Measurements from ENCODE around the gene FBXO28. TPM values are rescaled to one million over a fixed set of nuclear protein-coding genes. Genes with fewer than 3 reads are reported as not detected.

The FBXO28 gene
- total RNA-seq, 2 donors from 2014 or later, result 26.2 to 29.5 TPM

DNA sequence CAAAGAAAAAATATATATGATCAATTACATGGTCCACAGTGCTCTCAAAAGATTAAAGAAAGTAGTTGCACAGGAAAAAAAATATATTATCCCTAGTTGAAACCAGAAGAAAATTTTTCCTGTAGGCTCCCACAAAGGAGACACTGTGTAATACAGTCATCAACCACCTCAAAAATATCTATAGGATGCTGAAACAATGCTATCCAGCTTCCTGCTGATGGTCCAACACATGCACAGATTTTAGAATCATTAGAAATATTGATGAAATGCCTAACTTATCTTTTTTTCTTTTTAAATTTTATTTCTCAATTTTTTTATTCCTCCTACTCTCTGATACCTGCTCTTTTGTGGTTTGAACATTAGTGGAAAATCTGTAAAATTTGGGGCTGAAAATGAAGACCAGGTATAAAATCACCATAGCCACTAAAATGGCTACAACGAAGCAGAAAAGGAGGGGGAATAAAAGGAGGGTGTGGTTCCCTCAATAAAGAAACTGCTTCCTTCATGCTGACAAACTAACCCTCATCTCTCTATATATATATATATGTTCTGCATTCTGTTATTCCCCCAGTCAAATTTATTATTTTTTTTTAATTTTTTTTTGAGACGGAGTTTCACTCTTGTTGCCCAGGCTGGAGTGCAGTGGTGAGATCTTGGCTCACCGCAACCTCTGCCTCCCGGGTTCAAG is 28.3 kb upstream of the FBXO28 start:
- no peak for ATAC-seq (replicated peaks)
- H3K4me1 Mint-ChIP-seq, result no peaks in the 10 kb centered on the region
- H3K36me3 Mint-ChIP-seq (ENCODE audit: low read depth), result no peaks in the 10 kb centered on the region

DNA sequence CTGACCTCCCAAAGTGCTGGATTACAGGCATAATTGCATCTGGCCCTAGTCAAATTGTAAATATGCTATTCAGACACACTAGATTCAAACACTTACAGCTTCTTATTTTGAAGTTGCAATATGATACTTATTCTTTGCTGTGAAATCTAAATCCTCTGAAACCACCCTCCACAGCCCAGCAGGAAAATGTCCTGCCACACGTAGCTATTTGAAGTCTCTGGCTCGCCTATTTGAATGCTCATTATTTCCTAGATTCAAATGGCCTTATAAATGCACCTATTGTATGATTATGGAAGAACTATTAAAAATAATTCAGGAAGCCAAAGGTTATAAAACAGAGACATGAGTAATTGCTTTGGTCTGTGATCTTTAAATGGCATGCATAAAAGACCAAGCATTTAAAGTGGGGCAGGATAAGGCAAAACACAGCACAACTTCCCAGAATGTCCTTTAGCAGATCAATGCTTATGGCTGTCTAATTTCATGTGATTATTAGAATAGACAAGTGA is 26.6 kb upstream of the FBXO28 start:
- Mint-ChIP-seq H3K4me1 (no peaks in the 10 kb centered on the region), H3K36me3 (ENCODE audit: low read depth) (no peaks in the 10 kb centered on the region), H3K27me3 (peaks cover 27% of the 10 kb centered on the region), H3K27ac (no peak overlapping the region), H3K4me3 (no peak overlapping the region), H3K9me3 (no peaks in the 10 kb centered on the region)
- no peak for ATAC-seq (replicated peaks)

More for the DNA sequence above, 28.3 kb upstream of the FBXO28 start:
- Mint-ChIP-seq H3K27me3 (peaks cover 27% of the 10 kb centered on the region), H3K9me3 (no peaks in the 10 kb centered on the region), H3K27ac (no peak overlapping the region), H3K4me3 (no peak overlapping the region)

DNA sequence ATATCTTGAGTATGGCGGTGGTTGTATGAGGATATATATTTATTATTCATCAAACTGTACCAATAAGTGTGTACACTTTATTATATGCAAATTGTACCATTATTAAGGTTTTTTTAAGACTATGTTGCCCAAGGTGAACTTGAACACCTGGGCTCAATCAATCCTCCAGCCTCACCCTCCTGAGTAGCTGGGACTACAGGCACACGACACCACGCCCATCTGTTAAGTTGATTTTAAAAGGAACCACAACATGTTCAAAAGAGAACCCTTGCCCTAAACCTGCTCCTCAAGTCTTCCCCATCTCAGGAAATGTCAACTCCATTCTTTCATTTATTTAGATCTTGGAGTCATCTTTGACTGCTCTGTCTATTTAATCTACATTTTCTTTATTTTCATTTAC is 24.3 kb upstream of the FBXO28 start:
- H3K27ac Mint-ChIP-seq, result no peak overlapping the region
- H3K9me3 Mint-ChIP-seq, result no peaks in the 10 kb centered on the region

DNA sequence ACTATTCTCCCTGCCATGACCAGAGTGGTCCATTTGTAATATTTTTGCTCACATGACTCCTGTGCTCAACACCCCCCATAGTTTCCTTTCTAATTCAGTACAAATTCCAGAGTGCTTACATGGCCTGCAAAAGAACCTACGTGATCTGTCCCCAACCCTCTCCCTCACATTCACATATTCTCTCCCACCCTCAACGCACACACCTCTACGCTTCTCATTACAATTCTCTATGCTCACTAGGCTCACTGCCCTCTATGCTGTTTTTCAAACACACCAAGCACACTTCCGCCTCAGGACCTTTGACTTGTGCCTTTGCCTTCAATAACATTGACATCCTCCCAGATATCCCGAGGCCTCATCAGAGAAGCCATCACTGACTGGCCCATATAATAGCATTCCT is 23.8 kb upstream of the FBXO28 start:
- Mint-ChIP-seq H3K27ac (no peak overlapping the region), H3K27me3 (peaks cover 27% of the 10 kb centered on the region), H3K4me3 (no peak overlapping the region), H3K4me1 (no peaks in the 10 kb centered on the region), H3K36me3 (ENCODE audit: low read depth) (no peaks in the 10 kb centered on the region), H3K9me3 (no peaks in the 10 kb centered on the region)
- ATAC-seq (replicated peaks), result no peak

More for the DNA sequence above, 24.3 kb upstream of the FBXO28 start:
- peaks cover 27% of the 10 kb centered on the region for H3K27me3 Mint-ChIP-seq
- no peak for ATAC-seq (replicated peaks)
- no peaks in the 10 kb centered on the region for H3K36me3 Mint-ChIP-seq (ENCODE audit: low read depth)
- H3K4me3 Mint-ChIP-seq, result no peak overlapping the region
- no peaks in the 10 kb centered on the region for H3K4me1 Mint-ChIP-seq

GRCh38 chr1:224092111-224092510 is 21.8 kb upstream of the FBXO28 start:
- no peaks in the 10 kb centered on the region for H3K9me3 Mint-ChIP-seq
- ATAC-seq (replicated peaks), result no peak
- H3K27ac Mint-ChIP-seq, result no peak overlapping the region
- peaks cover 29% of the 10 kb centered on the region for H3K27me3 Mint-ChIP-seq
- H3K4me3 Mint-ChIP-seq, result no peak overlapping the region
- H3K36me3 Mint-ChIP-seq (ENCODE audit: low read depth), result no peaks in the 10 kb centered on the region
- no peaks in the 10 kb centered on the region for H3K4me1 Mint-ChIP-seq

DNA sequence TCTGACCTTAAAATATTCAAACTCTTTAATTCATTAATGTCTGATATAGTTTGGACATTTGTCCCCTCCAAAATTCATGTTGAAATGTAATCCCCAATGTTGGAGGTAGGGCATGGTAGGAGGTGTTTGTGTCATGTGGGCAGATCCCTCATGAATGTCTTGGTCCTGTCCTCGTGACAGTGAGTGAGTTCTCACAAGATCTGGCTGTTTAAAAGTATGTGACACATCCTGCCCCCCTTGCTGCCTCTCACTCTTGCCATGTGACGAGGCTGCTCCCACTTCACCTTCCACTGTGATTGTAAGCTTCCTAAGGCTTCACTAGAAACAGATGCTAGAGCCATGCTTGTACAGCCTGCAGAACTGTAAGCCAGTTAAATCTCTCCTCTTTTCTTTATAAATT is 21.3 kb upstream of the FBXO28 start:
- H3K36me3 Mint-ChIP-seq (ENCODE audit: low read depth), result no peaks in the 10 kb centered on the region
- no peak overlapping the region for H3K27ac Mint-ChIP-seq
- ATAC-seq (replicated peaks), result no peak
- no peaks in the 10 kb centered on the region for H3K4me1 Mint-ChIP-seq
- H3K27me3 Mint-ChIP-seq, result peaks cover 25% of the 10 kb centered on the region
- no peaks in the 10 kb centered on the region for H3K9me3 Mint-ChIP-seq
- no peak overlapping the region for H3K4me3 Mint-ChIP-seq

GRCh38 chr1:224095339-224095738 is 18.6 kb upstream of the FBXO28 start:
- ATAC-seq (replicated peaks), result no peak
- Mint-ChIP-seq H3K36me3 (ENCODE audit: low read depth) (no peaks in the 10 kb centered on the region), H3K4me1 (no peaks in the 10 kb centered on the region), H3K27me3 (peaks cover 15% of the 10 kb centered on the region), H3K9me3 (no peaks in the 10 kb centered on the region), H3K27ac (no peak overlapping the region), H3K4me3 (no peak overlapping the region)

DNA sequence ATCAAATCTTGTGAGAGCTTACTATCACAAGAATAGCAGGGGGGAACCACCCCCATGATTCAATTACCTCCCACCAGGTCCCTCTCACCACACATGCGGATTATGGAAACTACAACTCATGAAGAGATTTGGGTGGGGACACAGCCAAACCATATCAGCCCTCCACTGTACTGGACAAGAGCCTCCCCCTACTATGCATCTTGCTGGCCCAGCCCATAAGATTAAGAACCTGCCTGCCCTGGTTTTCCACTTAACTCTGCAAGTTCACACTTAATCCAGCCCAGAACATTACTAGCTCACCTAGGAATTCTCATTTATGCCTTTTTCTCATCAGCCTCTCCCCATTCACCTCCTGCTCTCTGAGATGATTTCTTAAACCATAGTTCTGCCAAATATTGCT is 18.0 kb upstream of the FBXO28 start:
- H3K4me3 Mint-ChIP-seq, result no peak overlapping the region
- ATAC-seq (replicated peaks), result no peak
- peaks cover 13% of the 10 kb centered on the region for H3K27me3 Mint-ChIP-seq
- H3K36me3 Mint-ChIP-seq (ENCODE audit: low read depth), result no peaks in the 10 kb centered on the region
- no peak overlapping the region for H3K27ac Mint-ChIP-seq
- no peaks in the 10 kb centered on the region for H3K4me1 Mint-ChIP-seq
- no peaks in the 10 kb centered on the region for H3K9me3 Mint-ChIP-seq

DNA sequence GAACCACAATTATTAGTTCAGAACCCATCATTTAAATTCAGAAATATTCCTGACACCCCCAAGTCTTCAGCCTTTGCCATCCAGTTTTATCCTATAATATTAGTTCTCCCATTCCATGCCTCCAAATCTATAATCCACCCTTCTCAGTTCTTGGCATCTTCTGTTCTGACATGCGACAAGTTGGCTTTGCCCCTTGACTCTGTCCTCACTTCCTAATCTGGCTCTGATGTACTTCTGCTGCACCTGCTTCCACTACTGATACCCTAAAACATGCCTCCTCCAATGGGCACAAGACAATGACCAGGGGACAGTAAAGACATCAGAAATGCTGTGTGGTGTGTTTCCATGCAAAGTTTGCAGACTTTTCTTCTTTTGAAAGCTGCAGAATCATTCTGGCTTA is 17.1 kb upstream of the FBXO28 start:
- no peaks in the 10 kb centered on the region for H3K36me3 Mint-ChIP-seq (ENCODE audit: low read depth)
- H3K4me3 Mint-ChIP-seq, result no peak overlapping the region
- no peak overlapping the region for H3K27ac Mint-ChIP-seq
- H3K9me3 Mint-ChIP-seq, result no peaks in the 10 kb centered on the region
- no peak for ATAC-seq (replicated peaks)
- peaks cover 13% of the 10 kb centered on the region for H3K27me3 Mint-ChIP-seq
- no peaks in the 10 kb centered on the region for H3K4me1 Mint-ChIP-seq

DNA sequence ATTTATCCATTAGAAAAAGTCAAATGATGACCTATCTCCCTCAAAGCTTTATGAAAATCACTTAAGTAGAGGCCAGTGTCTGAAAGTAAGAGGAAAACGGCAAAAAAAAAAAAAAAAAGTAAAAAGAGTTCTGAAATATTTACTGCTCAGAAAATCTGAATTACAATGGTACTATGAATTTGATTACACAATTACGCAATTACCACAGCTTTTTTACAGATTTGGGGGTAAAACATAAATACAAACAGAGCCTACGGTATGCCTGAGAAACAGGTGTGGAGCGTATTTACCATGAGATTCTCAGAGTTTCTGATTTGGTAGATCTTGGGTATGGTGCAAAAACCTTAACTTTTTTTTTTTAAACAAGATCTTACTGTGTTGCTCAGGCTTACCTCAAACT is 15.9 kb upstream of the FBXO28 start:
- Mint-ChIP-seq H3K9me3 (no peaks in the 10 kb centered on the region), H3K4me3 (no peak overlapping the region), H3K27me3 (peaks cover 13% of the 10 kb centered on the region), H3K36me3 (ENCODE audit: low read depth) (no peaks in the 10 kb centered on the region), H3K27ac (no peak overlapping the region), H3K4me1 (no peaks in the 10 kb centered on the region)
- no peak for ATAC-seq (replicated peaks)

- Mint-ChIP-seq H3K4me3 (no peak overlapping the region), H3K27ac (no peak overlapping the region), H3K27me3 (peaks cover 11% of the 10 kb centered on the region), H3K4me1 (no peaks in the 10 kb centered on the region), H3K9me3 (no peaks in the 10 kb centered on the region), H3K36me3 (ENCODE audit: low read depth) (no peaks in the 10 kb centered on the region)
- ATAC-seq (replicated peaks), result peak; percentile 61
Measured at GRCh38 chr1:224106568-224107281, 7.2 kb upstream of the FBXO28 start.

DNA sequence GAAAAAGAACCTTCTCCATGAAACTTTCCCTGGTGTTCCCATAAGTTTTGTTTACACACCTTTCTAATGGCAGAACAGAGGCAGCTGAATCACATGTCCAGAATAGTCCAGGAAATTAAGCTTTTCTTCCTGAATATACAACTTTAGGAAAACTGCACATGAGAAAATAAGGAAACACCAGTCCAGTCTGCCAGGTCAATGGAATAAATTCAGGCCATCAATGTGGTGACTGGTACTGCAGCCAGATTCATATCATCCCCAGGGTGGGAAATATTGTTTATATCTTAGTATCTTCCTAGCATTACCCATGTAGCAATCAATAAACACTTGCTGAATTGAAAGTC is 6.7 kb upstream of the FBXO28 start:
- Mint-ChIP-seq H3K36me3 (ENCODE audit: low read depth) (no peaks in the 10 kb centered on the region), H3K27ac (no peak overlapping the region), H3K4me1 (no peaks in the 10 kb centered on the region), H3K27me3 (peaks cover 11% of the 10 kb centered on the region), H3K9me3 (no peaks in the 10 kb centered on the region), H3K4me3 (no peak overlapping the region)
- ATAC-seq (replicated peaks), result no peak

GRCh38 chr1:224108991-224109390 is 4.9 kb upstream of the FBXO28 start:
- Mint-ChIP-seq H3K36me3 (ENCODE audit: low read depth) (no peaks in the 10 kb centered on the region), H3K27me3 (peaks cover 6% of the 10 kb centered on the region), H3K4me3 (no peak overlapping the region), H3K9me3 (no peaks in the 10 kb centered on the region), H3K4me1 (peaks cover 6% of the 10 kb centered on the region), H3K27ac (no peak overlapping the region)
- no peak for ATAC-seq (replicated peaks)

- H3K27me3 Mint-ChIP-seq, result peaks cover 6% of the 10 kb centered on the region
- H3K9me3 Mint-ChIP-seq, result no peaks in the 10 kb centered on the region
- H3K36me3 Mint-ChIP-seq (ENCODE audit: low read depth), result no peaks in the 10 kb centered on the region
- no peak for ATAC-seq (replicated peaks)
- peaks cover 6% of the 10 kb centered on the region for H3K4me1 Mint-ChIP-seq
- H3K4me3 Mint-ChIP-seq, result no peak overlapping the region
- H3K27ac Mint-ChIP-seq, result no peak overlapping the region
Measured at GRCh38 chr1:224109981-224110380, 3.9 kb upstream of the FBXO28 start.

GRCh38 chr1:224113005-224113404 is 906 bp upstream of the FBXO28 start:
- Mint-ChIP-seq H3K9me3 (no peaks in the 10 kb centered on the region), H3K27ac (no peak overlapping the region), H3K4me1 (peaks cover 13% of the 10 kb centered on the region), H3K4me3 (peak overlapping the region; percentile 92), H3K36me3 (ENCODE audit: low read depth) (no peaks in the 10 kb centered on the region), H3K27me3 (peaks cover 3% of the 10 kb centered on the region)
- ATAC-seq (replicated peaks), result no peak

Data from activated T-helper 17 cell treated with anti-CD3 and anti-CD28 coated beads, Interleukin-2, amount 50 U/mL, for 72 hours (primary cell).